Measurements from ENCODE around the gene NRBP1.
A peak's percentile ranks its signal among the peaks of the same experiment; 100 is the strongest.

Gene NRBP1

DNA sequence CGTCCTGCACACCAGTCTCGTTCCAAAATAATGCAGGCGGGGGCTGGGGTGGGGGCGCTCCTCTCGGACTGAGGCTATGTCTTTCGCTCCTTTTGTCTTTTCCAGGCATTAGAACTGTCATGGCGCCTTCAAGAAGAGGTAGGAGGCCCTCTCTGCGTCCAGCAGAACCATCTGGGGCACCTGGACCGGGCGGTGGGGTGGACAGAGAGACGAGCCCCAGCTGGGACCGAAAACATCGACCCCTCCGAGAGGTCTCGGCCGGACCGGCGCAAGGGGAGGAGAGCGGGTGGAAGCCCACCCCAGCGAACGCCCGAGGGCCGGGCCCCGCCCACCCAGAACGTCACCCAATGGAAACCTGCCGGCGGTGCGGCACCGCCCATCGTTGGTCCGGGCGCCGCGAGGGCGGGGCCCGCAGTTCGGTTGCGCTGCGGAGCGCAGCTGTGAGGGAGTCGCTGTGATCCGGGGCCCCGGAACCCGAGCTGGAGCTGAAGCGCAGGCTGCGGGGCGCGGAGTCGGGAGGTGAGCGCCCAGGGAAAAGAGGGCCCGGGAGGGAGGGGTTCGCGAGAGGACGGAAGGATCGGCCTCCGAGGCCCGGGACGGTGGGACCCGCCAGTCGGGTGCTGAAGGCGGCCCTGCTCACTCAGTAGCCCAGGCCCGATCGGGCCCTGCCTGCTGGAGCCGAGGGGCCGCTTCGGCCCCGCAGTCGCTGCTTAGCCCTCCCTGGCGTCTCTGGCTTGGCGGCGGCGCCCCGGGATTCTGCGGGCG is at the start of gene NRBP1:
Gene NRBP1, plus strand, starts transcription at position 419 of the 765 bp plus-strand sequence. CDS start 4,643 bp downstream, outside the sequence.
- in situ Hi-C loops (cut with HindIII; ENCODE audit: low pct_unique_long_range_greater_than_20kb, low sequenced_read_pairs), result no loop called here
- peak; percentile 75 to 89 for DNase-seq (ENCODE audit: low read depth in 1 of 2, low spot score in 1 of 2)
- TF ChIP-seq JUND (IDR thresholded peaks at IDR 0.05; ENCODE audit: low read depth), result no peak

DNA sequence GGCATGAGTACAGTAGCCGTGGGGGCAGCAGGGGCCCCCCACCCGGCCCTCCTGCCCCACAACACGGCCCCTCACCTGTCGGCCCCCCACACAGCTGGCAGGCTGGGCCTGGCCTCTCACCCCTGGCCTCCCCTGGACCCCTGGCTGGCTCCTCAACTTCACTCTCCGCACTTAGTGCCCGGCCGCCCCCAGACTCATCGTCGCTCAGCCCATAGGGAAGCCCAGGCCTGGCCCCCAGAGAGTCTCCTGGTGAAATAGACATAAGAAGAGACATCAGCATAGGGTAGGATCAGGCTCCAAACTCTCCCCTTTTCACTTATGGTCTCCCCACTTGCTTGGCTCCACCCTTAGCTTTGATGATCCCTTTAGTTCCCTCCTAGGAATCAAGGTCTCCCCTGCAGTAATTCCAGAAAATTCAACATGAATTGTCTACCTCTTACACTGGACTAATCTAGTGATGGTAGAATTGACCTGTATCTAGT is 49.6 kb upstream of the NRBP1 start:
- TF ChIP-seq JUND (IDR thresholded peaks at IDR 0.05; ENCODE audit: low read depth), result no peak
- in situ Hi-C loops (cut with HindIII; ENCODE audit: low pct_unique_long_range_greater_than_20kb, low sequenced_read_pairs), result no loop called here
- DNase-seq (ENCODE audit: low read depth in 1 of 2, low spot score in 1 of 2), result no peak

DNA sequence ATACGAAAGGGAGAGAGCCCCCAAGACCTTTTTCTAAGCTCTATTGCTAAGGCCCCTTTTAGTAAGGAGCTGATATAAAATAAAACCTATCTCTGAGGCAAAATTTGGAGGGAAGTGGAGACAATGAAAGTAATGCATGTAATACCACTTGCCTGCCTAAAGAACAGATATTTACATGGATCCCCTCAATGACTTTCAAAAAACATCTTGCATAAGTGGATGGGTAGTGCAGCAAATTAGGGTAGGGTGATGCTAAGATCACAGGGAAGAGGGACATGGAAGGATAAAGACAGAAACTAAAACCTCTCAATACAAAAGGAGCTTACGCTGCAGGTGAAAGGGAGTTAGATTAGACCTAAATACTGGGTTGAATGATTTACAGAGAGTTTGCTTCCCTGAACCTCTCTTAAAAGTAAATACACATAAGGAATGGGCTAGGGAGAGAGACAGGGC is 49.0 kb upstream of the NRBP1 start:
- DNase-seq (ENCODE audit: low read depth in 1 of 2, low spot score in 1 of 2), result no peak
- TF ChIP-seq JUND (IDR thresholded peaks at IDR 0.05; ENCODE audit: low read depth), result no peak
- in situ Hi-C loops (cut with HindIII; ENCODE audit: low pct_unique_long_range_greater_than_20kb, low sequenced_read_pairs), result no loop called here

DNA sequence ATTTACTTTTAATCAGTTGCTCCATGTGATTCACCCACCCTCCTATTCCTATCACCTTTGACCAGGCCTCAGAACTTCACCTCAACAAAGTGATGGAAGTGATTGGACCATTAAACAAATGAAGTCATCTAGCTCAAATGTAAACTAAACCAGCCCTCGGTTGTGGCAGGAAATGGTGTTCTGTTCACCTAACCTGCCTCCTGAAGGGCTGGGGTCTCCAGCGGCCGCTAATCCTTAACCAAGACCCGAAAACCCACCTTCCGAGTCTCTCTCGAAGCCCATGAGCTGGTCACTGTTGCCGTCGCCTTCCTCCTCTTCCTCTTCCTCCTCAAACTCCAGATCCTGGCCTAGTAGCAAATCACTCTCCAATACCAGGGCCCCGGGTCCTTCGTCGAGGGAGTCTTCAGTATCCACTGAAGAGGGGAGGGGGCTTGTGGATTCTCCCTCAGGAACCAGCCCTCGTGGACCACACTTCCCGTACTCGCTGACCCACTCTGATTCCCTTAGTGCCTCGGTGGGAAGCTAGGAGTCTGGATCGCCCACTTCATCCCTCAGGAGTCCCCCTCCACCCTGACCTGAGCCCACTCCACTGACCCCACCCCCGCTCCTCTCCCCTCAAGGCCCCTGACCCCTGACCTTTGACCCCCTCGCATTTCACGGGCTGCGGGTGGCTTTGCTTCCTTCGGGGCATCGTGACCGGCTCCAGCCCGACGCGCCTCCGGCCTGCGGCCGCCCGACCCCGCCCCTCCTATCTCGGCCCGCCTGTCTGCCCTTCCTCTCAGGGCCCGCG is 48.4 kb upstream of the NRBP1 start:
- TF ChIP-seq JUND (IDR thresholded peaks at IDR 0.05; ENCODE audit: low read depth), result no peak
- peak in 1 of 2 experiments; percentile 15 for DNase-seq (ENCODE audit: low read depth in 1 of 2, low spot score in 1 of 2)
- in situ Hi-C loops (cut with HindIII; ENCODE audit: low pct_unique_long_range_greater_than_20kb, low sequenced_read_pairs), result no loop called here

DNA sequence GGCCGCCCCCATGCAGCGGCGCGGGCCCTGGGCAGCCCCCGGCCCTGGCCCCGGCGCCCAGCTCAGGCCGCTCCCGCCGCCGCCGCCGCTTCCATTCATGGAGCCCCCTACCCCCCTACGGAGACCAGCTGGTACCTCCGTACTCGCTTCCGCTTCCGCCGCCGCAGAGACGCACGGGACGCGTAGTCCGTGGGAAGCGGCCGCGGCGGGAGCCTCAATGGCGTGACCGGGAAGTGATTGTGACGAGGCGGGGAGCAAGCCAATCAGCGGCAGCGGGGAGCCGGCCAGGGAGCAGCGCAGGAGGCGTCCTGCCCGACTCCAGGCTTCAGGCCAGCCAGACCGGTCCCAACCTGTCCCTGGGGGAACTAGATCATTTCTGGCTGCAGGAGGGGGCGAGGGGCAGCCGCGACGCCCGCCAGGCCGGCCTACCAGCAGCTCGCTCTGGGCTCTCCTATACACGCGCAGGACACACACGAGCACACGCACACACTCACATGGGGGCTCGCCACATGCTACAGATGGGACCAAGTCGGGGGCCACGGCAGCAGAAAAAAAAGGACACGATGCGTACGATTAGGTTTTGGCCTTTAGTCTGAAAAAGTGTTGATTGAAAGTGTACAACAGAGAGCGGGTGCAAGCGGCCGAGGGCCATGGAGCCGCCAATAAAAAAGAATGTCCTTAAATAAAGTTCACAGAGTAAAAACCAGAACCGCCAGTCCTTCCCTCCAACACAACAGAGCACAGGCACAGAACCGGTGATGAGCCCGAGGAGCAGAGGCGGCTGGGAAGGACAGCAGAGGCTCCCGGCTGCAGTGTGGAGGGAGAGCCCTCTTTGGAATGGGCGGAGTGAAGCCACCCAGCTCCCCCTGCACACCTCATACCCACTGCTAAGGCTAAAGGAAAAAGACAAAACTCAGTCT is 47.5 kb upstream of the NRBP1 start, which contains the start of gene ZNF513:
Gene ZNF513, minus strand, starts transcription at position 109 of the 920 bp plus-strand sequence. CDS start 208 bp downstream, outside the sequence.
- in situ Hi-C loops (cut with HindIII; ENCODE audit: low pct_unique_long_range_greater_than_20kb, low sequenced_read_pairs), result no loop called here
- DNase-seq (ENCODE audit: low read depth in 1 of 2, low spot score in 1 of 2), result peak; percentile 64 to 88
- no peak for TF ChIP-seq JUND (IDR thresholded peaks at IDR 0.05; ENCODE audit: low read depth)

DNA sequence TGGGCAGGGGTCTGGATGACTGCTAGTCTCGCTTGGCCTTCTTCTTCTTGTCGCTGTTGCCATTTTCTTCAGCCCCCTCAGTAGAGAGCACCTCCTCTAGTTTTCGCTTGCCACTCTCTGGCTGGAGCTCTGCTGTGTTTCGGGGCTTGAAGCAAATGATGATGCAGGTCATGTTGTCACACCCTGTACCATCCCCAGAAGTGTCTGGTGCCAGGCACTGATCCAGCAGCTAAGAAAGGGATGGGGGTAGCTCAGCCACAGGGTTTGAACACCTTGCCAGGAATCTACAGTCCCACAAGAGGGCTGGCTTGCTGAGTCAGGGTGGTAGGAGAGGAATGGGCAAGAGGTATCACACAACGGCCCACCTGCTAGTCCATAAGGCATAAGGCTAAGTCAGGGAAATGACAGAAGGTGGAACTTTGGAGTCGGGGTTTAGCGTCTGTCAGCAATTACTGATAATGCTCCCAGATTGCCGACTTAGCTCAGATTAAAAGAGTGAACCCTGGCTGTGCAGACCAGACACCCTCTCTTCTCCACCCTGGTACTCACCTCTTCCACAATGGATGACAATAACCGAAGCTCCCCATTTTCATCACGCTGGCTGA is 46.8 kb upstream of the NRBP1 start:
- DNase-seq (ENCODE audit: low read depth in 1 of 2, low spot score in 1 of 2), result no peak
- TF ChIP-seq JUND (IDR thresholded peaks at IDR 0.05; ENCODE audit: low read depth), result no peak
- in situ Hi-C loops (cut with HindIII; ENCODE audit: low pct_unique_long_range_greater_than_20kb, low sequenced_read_pairs), result no loop called here

DNA sequence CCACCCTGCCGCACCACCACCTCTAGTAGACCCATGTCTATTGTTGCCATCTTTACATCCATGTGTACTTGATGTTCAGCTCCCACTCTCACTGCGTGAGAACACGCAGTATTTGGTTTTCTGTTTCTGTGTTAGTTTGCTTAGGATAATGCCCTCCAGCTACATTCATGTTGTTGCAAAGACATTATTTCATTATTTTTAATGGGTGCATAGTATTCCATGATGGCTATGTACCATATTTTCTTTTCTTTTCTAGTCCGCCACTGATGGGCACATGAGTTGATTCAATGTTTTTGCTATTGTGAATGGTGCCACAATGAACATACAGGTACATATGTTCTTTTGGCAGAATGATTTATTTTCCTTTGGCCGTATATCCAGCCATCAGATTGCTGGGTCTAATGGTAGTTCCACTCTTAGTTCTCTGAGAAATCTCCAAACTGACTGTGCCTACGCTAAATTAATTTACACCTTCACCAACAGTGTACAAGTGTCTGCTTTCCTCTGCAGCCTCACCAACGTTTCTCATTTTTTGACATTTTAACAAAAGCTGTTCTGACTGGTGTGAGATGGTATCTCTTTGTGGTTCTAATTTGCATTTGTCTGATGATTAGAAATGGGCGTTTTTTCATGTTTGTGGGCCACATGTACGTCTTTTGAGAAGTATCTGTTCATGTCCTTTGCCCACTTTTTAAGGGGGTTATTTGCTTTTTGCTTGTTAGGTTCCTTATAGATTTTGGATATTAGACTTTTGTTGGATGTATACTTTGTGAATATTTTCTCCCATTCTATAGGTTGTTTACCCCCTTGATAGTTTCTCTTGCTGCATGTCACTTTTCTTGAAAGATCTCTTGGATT is 37.4 kb upstream of the NRBP1 start:
- DNase-seq (ENCODE audit: low read depth in 1 of 2, low spot score in 1 of 2), result no peak
- TF ChIP-seq JUND (IDR thresholded peaks at IDR 0.05; ENCODE audit: low read depth), result no peak
- in situ Hi-C loops (cut with HindIII; ENCODE audit: low pct_unique_long_range_greater_than_20kb, low sequenced_read_pairs), result no loop called here

DNA sequence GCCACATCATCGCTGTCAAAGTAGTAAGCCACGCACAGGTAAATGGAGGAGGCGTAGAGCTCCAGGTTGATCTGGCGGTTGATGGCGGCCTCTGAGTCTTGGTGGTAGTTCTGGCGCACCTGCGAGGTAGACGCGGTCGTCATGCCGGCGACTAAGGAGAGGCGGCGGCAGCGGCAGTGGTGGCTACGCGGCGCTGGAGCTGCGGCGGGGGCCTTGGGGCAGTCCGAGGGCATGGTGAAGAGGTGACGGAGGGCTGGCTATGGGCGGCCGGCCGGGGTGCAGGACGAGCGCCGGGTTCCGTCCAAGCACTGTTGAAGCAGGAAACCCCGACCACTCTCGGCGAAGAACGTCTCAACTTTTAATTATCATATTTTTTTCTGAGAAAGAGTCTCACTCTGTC is 35.2 kb upstream of the NRBP1 start:
- TF ChIP-seq JUND (IDR thresholded peaks at IDR 0.05; ENCODE audit: low read depth), result no peak
- no peak for DNase-seq (ENCODE audit: low read depth in 1 of 2, low spot score in 1 of 2)
- in situ Hi-C loops (cut with HindIII; ENCODE audit: low pct_unique_long_range_greater_than_20kb, low sequenced_read_pairs), result no loop called here

DNA sequence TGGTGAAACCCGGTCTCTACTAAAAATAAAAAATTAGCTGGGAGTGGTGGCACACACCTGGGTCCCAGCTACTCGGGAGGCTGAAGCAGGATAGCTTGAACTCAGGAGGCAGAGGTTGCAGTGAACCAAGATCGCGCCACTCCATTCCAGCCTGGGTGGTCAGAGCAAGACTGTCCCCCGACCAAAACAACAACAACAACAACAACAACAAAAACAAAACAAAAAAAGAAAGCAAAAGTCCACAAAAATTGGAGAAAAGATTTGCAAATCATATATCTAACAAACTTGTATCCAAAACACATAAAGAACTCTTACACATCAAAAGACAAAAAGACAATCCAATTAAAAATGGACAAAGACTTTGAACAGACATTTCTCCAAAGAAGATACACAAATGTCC is 29.5 kb upstream of the NRBP1 start:
- no peak for TF ChIP-seq JUND (IDR thresholded peaks at IDR 0.05; ENCODE audit: low read depth)
- in situ Hi-C loops (cut with HindIII; ENCODE audit: low pct_unique_long_range_greater_than_20kb, low sequenced_read_pairs), result no loop called here
- no peak for DNase-seq (ENCODE audit: low read depth in 1 of 2, low spot score in 1 of 2)

DNA sequence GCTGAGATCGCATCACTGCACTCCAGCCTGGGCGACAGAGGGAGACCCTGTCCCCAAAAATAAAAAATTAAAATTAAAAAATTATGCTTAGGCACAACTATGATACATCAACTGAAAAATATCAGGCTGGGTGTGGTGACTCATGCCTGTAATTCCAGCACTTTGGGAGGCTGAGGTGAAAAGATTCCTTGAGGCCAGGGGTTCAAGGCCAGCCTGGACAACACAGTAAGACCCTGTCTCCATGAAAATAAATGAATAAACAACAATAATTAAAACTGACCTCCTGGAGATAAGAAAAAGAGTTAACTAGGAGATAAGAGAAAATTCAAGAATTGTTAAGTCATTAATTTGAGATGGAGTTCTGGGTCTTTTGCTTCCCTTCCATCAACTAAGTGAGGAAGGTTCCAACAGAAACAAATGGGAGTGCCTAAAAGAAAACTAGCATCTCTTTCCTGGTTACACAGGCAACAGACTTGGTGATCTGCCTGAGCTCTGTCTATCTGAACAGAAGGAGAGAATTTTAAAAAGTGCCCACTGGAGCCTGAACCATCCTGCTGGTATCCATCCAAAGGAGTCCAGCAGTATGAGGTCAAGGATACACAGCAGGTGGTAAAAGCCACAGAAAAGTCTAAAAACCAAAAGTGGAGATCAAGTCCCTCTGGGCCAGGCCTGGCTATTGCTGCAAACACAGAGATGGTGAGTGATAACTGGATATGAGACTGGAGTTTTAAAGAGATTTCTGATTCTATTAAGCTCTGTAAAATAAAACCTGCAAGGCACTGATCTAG is 27.9 kb upstream of the NRBP1 start:
- no peak for TF ChIP-seq JUND (IDR thresholded peaks at IDR 0.05; ENCODE audit: low read depth)
- DNase-seq (ENCODE audit: low read depth in 1 of 2, low spot score in 1 of 2), result no peak
- in situ Hi-C loops (cut with HindIII; ENCODE audit: low pct_unique_long_range_greater_than_20kb, low sequenced_read_pairs), result no loop called here
